ENCODE results near the gene RAB5B.
"Not testable (repeated sequence)": the region's sequence is repeated elsewhere in the genome, so short reads cannot be mapped to it uniquely, and the experiment has no call there.

The RAB5B gene

GRCh38 chr12:56042430-56042813, 68.5 kb downstream of the RAB5B start:
- Histone ChIP-seq H3K27ac (ENCODE audit: low read length) (peak overlapping the region; percentile 93), H3K36me3 (ENCODE audit: control insufficient read depth in 1 of 2, insufficient read depth in 2 of 2, low read length in 2 of 2) (peaks cover 22 to 24% of the 10 kb centered on the region in 2 donors), H3K4me1 (ENCODE audit: control insufficient read depth in 1 of 2, insufficient read depth in 2 of 2, low read length in 2 of 2) (peaks cover 9 to 17% of the 10 kb centered on the region in 2 donors), H3K4me3 (ENCODE audit: low read depth in 1 of 2, low read length in 2 of 2) (peak overlapping the region; percentile 78 to 89)
- not testable (repeated sequence) for H3K27me3 ChIP-seq (ENCODE audit: low read depth, low read length); H3K9me3 ChIP-seq (ENCODE audit: control insufficient read depth in 1 of 2, low read length in 2 of 2)

GRCh38 chr12:56042843-56043242, 69.0 kb downstream of the RAB5B start:
- H3K9me3 ChIP-seq (ENCODE audit: control insufficient read depth in 1 of 2, low read length in 2 of 2): no peaks in the 10 kb centered on the region
- H3K4me1 ChIP-seq (ENCODE audit: control insufficient read depth in 1 of 2, insufficient read depth in 2 of 2, low read length in 2 of 2): peaks cover 9 to 17% of the 10 kb centered on the region in 2 donors
- H3K4me3 ChIP-seq (ENCODE audit: low read depth in 1 of 2, low read length in 2 of 2): peak overlapping the region; percentile 78 to 89
- peak overlapping the region; percentile 93 for H3K27ac ChIP-seq (ENCODE audit: low read length)
- no peaks in the 10 kb centered on the region for H3K27me3 ChIP-seq (ENCODE audit: low read depth, low read length)
- H3K36me3 ChIP-seq (ENCODE audit: control insufficient read depth in 1 of 2, insufficient read depth in 2 of 2, low read length in 2 of 2): peaks cover 20 to 21% of the 10 kb centered on the region in 2 donors
